HG02884 (cell line): Measurements from ENCODE around the gene OVCH1.
A peak's percentile ranks its signal among the peaks of the same experiment; 100 is the strongest.

Source experiments
- ATAC-seq: cut with Tn5 transposase; IDR thresholded peaks from one replicate; pipeline ENCODE4 v1.9.1; 2021; ENCODE audit warnings: mild to moderate bottlenecking, moderate library complexity; ENCODE audit not compliant: unreplicated experiment

Gene OVCH1

GRCh38 chr12:29497588-29497987, at the start of gene OVCH1:
OVCH1 (minus strand) TSS chr12:29497686; CDS start chr12:29497686, 0 bp downstream.
- no peak for ATAC-seq

- no peak for ATAC-seq
Observed at GRCh38 chr12:29547151-29547632, 49.7 kb upstream of the OVCH1 start.

GRCh38 chr12:29546000-29546399, 48.5 kb upstream of the OVCH1 start:
- no peak for ATAC-seq

- ATAC-seq: peak; percentile 68
Observed at GRCh38 chr12:29545102-29545467, 47.6 kb upstream of the OVCH1 start.

- peak; percentile 16 for ATAC-seq
Observed at GRCh38 chr12:29544428-29545101, 47.1 kb upstream of the OVCH1 start.

- ATAC-seq: no peak
Observed at GRCh38 chr12:29543036-29543435, 45.5 kb upstream of the OVCH1 start.

GRCh38 chr12:29537298-29537697, 39.8 kb upstream of the OVCH1 start:
- ATAC-seq: no peak

GRCh38 chr12:29534935-29535334, 37.4 kb upstream of the OVCH1 start:
- no peak for ATAC-seq

GRCh38 chr12:29533815-29534489, 36.5 kb upstream of the OVCH1 start:
- ATAC-seq: no peak

GRCh38 chr12:29531471-29531870, 34.0 kb upstream of the OVCH1 start:
- no peak for ATAC-seq

GRCh38 chr12:29530436-29530835, 33.0 kb upstream of the OVCH1 start:
- no peak for ATAC-seq

GRCh38 chr12:29528161-29528560, 30.7 kb upstream of the OVCH1 start:
- no peak for ATAC-seq

- no peak for ATAC-seq
Observed at GRCh38 chr12:29521951-29522350, 24.5 kb upstream of the OVCH1 start.

- ATAC-seq: no peak
Observed at GRCh38 chr12:29519585-29520182, 22.2 kb upstream of the OVCH1 start.

GRCh38 chr12:29518407-29518806, 20.9 kb upstream of the OVCH1 start:
- ATAC-seq: no peak

GRCh38 chr12:29517264-29517663, 19.8 kb upstream of the OVCH1 start:
- no peak for ATAC-seq

GRCh38 chr12:29516431-29516875, 19.0 kb upstream of the OVCH1 start:
- no peak for ATAC-seq

GRCh38 chr12:29510591-29511185, 13.2 kb upstream of the OVCH1 start:
- no peak for ATAC-seq

- ATAC-seq: no peak
Observed at GRCh38 chr12:29509503-29509902, 12.0 kb upstream of the OVCH1 start.

- no peak for ATAC-seq
Observed at GRCh38 chr12:29508949-29509348, 11.5 kb upstream of the OVCH1 start.

GRCh38 chr12:29505122-29505521, 7.6 kb upstream of the OVCH1 start:
- ATAC-seq: no peak

GRCh38 chr12:29503283-29503682, 5.8 kb upstream of the OVCH1 start:
- no peak for ATAC-seq
